Measurements from ENCODE around the gene PARD6G.
"Not testable (repeated sequence)": the region's sequence is repeated elsewhere in the genome, so short reads cannot be mapped to it uniquely, and the experiment has no call there.

PARD6G gene

DNA sequence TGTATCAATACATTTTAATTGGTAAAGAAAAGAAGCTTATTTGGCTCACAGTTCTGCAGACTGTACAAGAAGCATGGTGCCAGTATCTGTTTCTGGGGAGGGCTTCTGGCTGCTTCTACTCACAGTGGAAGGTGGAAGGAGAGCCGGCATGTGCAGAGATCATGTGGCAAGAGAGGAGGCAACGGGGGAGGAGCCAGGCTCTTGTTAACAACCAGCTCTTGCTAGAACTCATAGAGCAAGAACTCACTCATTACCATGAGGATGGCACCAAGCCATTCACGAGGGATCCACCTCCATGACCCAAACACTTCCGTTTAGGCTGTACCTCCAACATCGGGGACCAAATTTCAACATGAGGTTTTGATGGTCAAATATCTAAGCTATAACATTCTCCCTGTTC, 7.5 kb downstream of the PARD6G start:
- DNase-seq = no peak

- DNase-seq = no peak
These were observed 8.6 kb downstream of the PARD6G start for GRCh38 chr18:80238651-80239260.

DNA sequence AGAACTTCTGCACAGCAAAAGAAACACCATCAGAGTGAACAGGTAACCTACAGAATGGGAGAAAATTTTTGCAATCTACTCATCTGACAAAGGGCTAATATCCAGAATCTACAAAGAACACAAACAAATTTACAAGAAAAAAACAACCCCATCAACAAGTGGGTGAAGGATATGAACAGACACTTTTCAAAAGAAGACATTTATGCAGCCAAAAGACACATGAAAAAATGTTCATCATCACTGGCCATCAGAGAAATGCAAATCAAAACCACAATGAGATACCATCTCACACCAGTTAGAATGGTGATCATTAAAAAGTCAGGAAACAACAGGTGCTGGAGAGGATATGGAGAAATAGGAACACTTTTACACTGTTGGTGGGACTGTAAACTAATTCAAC, 9.8 kb downstream of the PARD6G start:
- not testable (repeated sequence) for DNase-seq

GRCh38 chr18:80234398-80234797, 12.9 kb downstream of the PARD6G start:
- no peak for DNase-seq

DNA sequence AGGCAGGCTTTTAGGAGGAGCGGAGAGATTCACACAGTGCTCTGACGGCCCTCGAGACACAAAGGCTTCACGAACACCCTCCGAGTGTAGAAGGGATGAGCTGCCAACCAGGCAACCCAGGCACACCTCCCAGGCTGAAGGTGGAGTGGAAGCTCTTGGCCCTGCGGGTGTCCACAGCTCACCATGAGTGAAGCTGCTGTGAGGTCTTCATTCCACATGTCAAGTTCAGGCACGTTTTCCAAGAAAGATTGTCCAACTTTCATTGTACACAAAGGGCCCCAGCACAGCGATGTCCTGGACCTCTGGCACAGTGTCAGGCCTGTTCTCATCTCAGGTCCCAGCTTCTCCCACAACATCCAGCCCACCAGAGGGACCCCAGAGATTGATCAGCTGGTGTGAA, 13.4 kb downstream of the PARD6G start:
- no peak for DNase-seq

GRCh38 chr18:80233201-80233835, 14.0 kb downstream of the PARD6G start:
- no peak for DNase-seq

DNA sequence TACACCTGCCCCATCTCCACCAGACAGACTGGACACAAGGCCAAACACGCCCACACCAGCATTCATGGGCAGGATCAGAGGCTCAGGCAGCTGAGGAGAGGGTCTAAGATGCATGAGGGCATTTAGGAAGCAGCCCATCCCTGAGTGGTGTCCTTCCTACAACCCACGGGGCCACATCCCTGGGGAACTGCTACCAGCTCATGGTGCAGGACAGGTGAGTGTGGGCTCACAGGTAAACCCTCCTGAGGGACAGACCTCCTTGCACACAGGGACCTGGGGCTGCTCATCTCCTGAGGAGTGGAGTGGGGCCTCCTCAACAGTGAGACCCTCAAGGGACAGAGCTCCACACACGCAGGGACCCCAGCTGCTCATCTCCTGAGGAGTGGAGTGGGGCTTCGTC, 14.6 kb downstream of the PARD6G start:
- no peak for DNase-seq

DNA sequence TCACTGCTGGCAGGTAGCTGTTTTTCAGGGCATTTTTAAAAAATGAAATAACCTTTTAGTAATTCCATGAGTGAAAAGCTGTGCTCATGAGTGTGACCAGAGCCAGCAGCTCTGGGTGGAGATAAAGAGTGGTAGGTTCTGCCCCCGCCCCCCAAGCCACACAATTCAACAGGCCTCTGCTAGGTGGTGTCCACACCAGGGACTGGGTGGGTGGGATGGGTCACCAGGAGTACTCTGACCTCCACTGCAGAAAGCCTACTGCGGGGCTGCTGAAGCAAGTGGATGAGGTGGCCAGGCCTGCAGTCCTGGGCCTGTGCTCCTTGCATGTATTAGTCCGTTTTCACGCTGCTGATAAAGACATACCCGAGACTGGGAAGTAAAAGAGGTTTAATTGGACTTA, 15.3 kb downstream of the PARD6G start:
- DNase-seq = no peak

- no peak for DNase-seq
These were observed 15.7 kb downstream of the PARD6G start for GRCh38 chr18:80231616-80232015.

DNA sequence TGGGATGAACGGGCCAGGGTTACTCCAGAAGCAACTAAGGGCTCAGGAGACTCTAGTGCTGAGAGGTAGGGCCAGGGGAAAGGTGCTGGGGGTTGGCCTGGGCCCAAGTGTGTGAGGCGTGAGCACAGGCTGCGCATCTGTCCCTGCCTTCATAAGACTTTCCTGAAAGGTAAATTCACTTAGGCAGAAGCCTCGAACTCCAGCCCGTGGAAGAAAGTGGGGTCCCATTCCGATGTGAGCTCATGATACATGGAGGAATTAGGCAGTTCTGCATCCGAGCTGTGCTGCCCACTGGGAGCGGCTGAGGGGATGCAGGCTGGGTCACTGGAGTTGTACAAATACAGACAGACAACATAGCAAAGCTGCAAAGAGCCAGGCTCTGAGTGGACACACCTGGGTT, 16.2 kb downstream of the PARD6G start:
- DNase-seq = no peak

- no peak for DNase-seq
These were observed 17.3 kb downstream of the PARD6G start for GRCh38 chr18:80229766-80230745.

DNA sequence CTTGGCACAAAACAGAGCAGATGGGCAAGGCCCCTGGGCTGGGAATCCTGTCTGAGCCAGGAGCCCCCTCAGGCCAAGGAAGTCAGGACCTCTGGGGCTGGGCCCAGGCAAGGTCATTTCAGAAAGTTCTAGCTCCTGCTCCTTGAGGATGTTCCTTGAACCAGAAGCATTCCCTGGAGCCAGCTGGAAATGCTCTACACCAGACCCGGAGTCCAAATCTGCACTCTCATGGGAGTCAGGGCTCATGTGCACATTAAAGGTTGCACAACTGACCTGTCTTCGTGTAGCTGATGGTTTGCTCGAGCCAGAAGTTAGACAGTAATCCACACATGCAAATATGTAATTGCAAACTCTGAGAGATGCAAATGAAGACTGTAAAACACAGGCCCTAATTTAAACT, 18.0 kb downstream of the PARD6G start:
- no peak for DNase-seq

DNA sequence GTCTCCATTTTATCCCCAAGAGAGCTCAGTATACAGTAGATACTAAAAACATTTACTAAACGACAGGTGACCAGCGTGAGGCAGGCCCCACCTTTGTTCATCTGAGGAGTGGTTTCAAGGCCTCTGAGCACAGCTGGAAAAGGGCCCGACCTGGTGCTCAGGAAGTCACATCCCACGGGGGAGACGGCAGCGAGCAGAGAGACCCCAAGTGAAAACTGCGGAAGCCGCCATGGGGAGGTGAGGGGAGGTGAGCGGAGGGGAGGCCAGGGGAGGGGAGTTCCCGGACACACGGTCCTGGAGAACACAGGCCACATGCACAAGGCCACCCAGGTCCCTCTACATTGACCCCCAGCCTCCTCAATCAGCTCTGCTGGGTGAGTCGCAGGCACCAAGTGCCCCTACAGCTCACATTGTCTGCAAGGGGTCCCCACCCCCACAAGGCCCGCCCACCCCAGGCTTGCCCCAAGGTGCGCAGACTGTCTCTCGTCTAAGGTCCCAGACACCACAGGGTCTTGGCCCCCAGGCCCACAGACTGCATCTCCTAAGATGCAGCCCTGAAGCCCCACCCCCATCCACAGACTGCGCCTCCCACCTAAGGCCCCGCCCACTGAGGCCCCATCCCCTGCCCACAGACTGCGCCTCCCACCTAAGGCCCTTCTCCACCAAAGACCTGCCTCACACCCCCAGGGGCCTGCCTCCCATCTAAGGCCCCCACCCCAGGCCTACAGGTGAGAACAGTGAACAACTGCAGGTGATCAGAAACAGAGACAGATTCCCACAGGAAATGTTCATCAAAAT, 19.1 kb downstream of the PARD6G start:
- DNase-seq = no peak

GRCh38 chr18:80227472-80227871, 19.8 kb downstream of the PARD6G start:
- DNase-seq = no peak

DNA sequence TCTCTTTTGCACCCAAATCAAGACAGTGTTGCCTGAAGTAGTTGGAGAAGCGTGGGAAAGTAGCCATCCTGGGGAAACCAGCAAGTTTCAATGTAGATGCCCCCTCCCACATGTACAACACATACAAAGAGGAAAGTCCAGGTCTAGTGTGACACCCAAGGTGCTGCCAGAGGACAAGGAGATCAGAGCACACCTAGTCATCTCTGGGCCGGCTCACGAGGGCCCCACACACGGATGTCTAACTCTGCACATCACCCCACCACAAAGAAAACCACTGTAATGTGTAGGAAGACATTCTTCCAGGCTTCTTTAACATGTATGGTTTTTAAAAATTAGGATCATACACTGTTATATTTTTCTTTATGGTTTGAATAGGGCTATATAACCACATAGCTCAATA, 21.6 kb downstream of the PARD6G start:
- no peak for DNase-seq

- DNase-seq = no peak
These were observed 23.6 kb downstream of the PARD6G start for GRCh38 chr18:80223581-80224148.

DNA sequence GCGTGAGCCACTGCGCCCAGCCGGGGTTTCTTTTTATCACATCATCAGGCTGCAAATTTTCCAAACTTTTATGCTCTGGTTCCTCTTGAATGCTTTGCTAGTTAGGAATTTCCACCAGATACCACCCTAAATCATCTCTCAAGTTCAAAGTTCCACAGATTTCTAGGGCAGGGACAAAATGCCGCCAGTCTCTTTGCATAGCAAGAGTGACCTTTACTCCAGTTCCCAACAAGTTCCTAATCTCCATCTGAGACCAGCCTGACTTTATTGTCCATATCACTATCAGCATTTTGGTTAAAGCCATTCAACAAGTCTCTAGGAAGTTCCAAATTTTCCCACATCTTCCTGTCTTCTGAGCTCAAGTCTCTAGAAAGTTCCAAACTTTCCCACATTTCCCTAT, 27.8 kb downstream of the PARD6G start:
- not testable (repeated sequence) for DNase-seq

GRCh38 chr18:80218341-80219227, 28.7 kb downstream of the PARD6G start:
- DNase-seq = no peak

DNA sequence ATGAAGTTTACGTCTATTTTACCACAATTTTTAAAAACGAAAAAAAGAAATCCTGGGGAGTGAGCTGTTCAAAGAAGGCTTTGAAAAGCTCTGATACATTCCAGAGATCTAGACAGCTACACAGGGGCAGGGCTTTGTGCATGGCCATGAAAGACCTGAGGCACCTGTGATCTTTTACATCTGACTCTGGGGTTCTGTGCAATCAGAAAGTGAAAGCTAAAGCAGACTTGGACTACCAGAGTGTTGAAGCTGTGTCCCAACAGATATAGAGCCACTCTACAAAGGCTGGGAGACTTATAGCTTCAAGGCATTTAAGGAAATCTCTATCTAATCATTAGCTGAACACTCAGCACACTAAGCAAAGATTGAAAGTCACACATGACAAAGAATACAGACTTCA, 34.1 kb downstream of the PARD6G start:
- DNase-seq = no peak

GRCh38 chr18:80210312-80211083, 36.8 kb downstream of the PARD6G start:
- DNase-seq = no peak

GRCh38 chr18:80208620-80209019, 38.7 kb downstream of the PARD6G start:
- no peak for DNase-seq
